ENCODE results near the gene NFATC2.

Gene NFATC2

GRCh38 chr20:51450984-51451383 is 91.5 kb downstream of the NFATC2 start:
- DNase-seq (ENCODE audit: low spot score) = no peak

GRCh38 chr20:51450221-51450712 is 92.3 kb downstream of the NFATC2 start:
- no peak for DNase-seq (ENCODE audit: low spot score)

DNA sequence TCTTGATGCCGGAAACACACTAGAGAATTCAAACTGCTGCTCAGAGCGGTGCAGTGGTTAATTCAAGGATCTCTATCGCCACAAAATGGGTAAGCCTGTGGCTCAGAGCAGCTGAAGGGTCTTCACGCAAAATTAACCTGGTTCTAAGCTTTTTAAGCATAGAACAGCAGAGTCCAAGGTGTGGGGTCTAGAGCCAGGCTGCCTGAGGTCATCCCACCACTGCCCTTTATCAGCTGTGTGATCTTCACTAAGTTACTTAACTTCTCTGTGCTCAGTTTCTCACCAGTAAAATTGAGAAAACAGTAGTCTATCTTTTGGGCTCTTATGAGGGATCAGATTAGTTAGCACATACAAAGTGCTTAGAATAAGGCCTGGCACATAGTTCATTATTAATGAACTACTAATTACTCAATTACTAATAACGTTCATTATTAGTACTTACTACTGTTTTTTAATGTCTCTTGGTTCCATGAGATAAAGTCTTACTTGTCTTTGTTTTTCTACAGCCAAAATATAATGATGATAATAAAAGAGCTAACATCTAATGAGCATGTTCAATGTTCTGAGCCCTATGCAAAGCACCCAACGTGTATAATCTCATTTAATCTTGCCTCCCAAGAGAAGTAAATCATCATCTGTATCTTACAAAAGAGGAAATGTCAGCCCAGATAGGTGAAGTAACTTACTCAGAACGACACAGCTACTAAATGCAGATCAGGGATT is 92.9 kb downstream of the NFATC2 start:
- DNase-seq (ENCODE audit: low spot score) = no peak

DNA sequence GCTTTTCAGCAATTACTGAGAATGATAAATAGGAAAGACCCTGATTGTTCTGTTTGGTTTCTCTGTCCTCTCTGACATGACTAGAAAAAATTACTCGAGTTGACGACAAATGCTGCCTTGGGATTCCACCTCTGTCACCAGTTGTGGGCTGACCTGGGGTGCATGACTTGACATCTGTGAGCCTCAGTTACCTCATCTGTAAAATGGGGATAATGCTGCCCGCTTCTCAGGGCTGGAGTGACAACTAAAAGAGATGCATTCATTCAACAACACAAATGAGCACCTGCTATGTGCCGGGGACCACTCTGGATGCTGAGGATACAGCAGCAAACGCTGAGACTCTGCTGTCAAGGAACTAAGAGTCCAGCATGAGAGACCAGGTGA is 94.8 kb downstream of the NFATC2 start:
- no peak for DNase-seq (ENCODE audit: low spot score)

- DNase-seq (ENCODE audit: low spot score) = no peak
These were observed 95.3 kb downstream of the NFATC2 start for GRCh38 chr20:51447097-51447764.

DNA sequence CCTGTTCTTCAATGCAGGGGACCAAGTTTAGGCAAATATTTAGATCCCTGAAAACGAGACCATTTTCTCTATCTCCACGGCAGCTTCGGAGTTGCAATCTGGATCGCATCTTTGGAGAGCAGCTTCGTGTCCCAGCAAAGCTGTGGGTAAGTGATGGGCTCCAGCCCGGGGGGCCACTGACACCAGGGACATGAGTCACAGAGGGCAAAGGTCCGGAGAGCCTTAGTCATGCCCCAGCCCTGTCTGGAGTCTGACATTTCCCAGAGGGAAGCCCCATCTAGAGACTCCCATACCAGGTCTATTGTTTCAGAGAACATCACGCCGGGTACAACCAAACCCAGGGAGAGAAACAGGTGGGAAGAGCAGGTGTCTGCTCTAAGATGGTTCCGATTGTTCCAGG is 95.9 kb downstream of the NFATC2 start:
- no peak for DNase-seq (ENCODE audit: low spot score)

DNA sequence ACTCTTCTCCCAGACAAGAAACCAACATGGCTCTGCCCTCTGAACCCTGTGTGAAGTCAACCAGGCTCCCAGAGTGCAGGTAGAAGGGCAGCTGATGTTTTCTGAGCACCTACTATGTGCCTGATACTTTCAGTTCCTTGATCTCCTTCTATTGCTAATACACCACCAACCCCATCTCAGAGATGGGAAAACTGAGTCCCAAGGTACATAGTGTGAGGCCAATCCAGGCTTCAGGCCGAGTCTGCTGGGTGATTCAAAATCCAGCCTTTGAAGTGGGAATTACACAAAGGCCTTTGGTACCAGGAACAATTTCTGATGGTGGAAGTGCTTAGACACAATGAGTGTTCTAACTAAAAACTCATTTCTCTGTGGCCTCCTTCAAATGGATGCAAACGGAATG is 96.3 kb downstream of the NFATC2 start:
- DNase-seq (ENCODE audit: low spot score) = no peak

DNA sequence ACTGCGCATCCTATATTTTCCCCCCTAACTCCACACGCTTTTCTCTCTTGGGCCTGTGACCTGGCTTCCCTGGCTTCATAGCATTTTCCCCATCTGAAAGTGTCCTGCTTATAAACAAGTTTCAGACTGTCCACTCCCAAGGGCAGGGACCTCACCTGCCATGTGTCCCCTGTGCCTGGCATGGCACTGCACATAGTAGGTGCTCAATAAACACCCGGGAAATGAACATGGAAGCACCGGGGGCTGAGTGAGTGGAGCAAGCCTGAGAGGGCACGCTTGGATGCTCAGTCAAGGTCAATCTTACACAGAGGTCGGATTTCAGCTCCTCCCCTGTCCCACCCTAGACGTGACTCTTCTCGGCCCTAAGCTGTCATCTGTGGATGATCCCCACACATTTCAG is 96.9 kb downstream of the NFATC2 start:
- no peak for DNase-seq (ENCODE audit: low spot score)

DNA sequence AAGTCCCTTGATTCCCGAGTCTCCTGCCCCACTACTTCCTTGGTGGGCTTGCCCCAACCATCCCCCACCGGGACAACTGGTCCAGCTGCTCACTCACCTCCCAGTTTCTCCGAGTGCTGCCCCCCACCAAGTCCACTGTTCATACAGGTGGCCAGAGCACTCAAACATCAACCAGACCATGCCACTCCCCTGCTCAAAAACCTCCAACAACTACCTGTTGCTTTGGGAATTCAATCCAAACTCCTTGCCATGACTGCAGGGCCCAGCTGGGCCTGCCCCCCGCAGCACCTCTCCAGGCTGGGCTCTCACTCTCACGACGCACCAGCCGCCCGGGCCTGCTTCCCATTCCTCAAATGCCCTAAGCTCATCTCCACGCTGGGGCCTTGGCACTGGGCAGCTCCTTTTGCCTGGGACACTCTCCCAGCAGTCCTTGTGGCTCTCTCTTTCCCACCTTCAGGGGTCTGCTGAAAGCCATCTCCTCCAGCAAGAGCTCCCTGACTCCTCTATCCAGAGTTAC is 97.5 kb downstream of the NFATC2 start:
- no peak for DNase-seq (ENCODE audit: low spot score)

DNA sequence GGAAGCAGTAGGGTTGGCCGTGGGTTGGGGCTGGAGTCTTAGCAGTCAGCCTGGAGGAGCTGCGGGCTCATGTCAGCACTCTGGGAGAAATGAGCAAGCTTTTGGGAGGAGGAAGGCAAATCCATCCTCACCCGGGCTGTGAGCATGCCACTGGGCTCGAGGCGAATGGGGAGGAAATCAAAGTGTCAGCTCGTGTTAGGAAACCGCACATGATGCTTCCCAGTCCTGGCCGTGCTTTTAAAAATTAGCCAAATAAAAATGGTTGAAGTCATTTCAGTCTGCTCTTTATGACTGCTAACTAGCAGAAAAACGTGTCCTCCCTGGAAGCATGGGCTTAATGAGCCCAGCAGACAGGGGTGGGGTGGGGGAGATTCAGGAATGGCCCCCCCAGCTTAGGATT is 98.1 kb downstream of the NFATC2 start:
- no peak for DNase-seq (ENCODE audit: low spot score)

DNA sequence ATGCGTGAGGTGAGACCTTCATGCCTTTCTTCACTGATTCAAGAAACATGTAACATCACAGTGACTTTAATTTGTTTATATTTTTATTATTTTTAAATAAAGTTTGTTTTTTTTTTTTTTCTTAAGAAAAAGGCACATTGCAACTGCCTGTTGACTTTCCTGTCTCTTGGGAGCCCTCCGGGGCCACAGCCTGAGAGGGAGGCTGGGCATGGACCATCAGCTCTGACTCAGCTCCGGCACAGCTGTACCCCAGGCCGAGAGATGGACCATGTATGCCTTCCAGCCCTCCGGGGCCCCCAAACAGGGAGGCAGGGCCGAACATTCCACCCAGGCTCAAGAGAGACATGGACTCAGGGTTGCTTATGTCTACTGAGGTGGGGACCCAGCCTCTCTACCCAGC is 99.9 kb downstream of the NFATC2 start:
- DNase-seq (ENCODE audit: low spot score) = no peak

- no peak for DNase-seq (ENCODE audit: low spot score)
These were observed 101.9 kb downstream of the NFATC2 start for GRCh38 chr20:51440589-51440988.

- no peak for DNase-seq (ENCODE audit: low spot score)
These were observed 103.3 kb downstream of the NFATC2 start for GRCh38 chr20:51439160-51439689.

DNA sequence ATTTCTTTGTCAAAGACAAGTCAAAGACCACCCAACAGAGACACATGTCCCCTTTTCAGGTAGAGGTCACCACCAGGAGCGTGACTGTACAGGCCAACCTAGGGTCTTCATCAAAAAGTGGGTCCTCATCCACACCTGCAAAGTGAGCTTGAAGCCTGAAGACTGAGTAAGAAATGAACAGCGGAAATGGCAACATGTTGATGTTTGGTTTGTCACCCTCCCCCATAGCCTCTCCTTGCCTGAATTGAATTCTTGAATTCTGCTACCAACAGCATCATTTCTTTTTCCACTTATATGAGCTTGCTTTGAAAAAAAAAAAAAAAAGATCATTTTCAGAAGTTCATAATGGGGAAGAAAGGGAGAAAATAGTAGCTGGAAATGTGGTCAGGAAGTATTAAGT is 104.4 kb downstream of the NFATC2 start:
- no peak for DNase-seq (ENCODE audit: low spot score)

DNA sequence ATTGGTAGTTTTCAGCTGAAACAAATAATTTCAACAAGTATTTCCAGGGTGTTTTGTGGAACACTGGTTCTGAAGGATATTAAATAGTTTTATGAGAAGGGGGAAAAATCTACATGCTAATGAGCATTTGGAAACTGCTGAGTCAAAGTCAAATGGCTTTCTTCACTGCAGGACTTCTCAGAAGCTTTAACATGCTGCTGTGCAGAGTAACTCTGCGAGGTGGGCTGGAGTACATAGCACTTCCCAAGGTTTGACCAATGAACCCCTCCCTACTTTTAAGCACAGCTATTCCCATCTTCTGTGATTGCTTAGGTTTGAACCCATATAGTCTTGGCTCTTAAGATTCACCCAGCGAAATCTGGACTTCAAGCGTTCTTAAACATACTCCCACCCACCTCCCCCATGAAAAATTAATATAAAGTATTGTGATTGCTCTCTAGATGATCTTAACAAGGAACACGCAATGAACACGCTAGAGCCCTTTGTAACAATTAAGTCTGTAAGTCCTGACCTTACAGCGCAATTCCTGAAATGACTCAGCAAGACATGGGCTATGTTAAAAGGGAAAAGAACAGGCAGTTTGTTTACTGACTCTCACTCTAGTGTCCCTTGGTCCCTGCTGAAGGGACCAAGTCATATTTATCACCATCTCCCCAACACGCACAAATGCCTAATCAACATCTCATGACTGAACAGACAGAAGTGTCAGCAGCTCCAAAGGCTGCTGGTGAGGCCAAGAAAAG is 105.2 kb downstream of the NFATC2 start:
- no peak for DNase-seq (ENCODE audit: low spot score)

DNA sequence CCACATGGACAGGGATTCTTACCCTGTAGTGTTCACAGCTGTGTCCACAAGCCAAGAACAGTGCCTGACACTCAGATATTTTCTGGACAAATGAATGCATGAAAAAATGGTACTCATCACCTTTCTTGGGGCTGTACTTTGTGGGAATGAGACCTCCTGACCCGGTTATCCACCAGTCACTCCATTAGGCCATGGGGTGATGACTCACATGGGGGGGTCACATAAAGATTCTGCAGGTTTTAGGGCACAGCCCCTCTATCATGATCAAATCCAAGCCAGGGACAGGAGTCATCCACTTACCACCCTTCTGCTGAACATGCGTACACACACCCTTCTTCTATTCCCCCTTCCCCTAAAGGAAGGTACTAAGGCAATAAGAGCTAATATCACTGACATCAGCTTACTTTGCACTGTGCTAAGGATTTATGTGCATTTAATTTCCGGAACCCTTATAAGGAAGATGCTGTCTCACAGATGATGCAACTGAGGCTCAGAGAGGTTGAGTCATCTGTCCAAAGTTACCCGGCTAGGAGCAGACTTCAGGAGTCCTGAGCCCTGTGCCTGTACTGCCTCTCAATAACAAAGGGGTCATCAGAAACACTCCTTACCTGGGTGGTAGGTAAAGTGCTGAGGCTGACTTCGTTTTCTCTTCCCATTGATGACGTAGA is 107.8 kb downstream of the NFATC2 start:
- peak; percentile 10 for DNase-seq (ENCODE audit: low spot score)

DNA sequence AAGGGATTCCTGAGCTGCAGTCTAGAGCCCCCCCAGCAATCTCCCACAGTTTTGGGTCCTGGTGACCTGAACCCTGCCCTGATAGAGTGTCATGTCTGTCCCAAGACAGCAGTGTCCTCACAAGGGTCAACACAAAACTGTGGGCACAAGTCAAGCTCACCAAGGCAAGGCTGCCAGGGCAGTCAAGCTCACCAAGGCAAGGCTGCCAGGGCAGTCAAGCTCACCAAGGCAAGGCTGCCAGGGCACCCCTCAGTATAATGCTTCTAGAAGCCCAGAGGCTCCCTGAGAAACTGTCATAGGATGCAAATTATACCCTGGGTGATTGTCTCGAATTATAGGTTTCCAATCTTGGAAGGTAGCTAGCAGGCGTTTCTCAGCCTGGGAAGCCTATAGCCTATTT is 108.5 kb downstream of the NFATC2 start:
- no peak for DNase-seq (ENCODE audit: low spot score)

- no peak for DNase-seq (ENCODE audit: low spot score)
These were observed 109.6 kb downstream of the NFATC2 start for GRCh38 chr20:51432875-51433274.

- no peak for DNase-seq (ENCODE audit: low spot score)
These were observed 110.2 kb downstream of the NFATC2 start for GRCh38 chr20:51432251-51432784.

DNA sequence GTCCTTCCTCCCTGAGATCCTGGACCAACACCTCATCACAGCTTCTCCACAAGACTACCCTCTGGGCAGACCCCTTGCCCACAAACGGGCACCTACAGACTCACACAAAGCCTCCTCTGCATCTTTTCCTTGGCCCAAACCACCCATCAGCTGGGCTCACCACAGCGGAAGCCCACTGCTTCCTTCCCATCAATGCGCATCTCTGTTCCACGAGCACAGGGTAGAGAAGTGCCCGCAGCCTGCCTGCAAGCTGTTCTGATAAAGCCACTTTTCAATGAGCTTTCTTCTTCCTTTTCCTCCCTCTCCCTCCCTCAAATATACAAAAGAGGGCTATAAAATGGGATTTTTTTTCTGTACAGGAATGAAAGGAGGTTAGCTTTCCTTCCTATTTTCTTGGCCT is 111.2 kb downstream of the NFATC2 start:
- no peak for DNase-seq (ENCODE audit: low spot score)

GRCh38 chr20:51430198-51430950 is 112.1 kb downstream of the NFATC2 start:
- no peak for DNase-seq (ENCODE audit: low spot score)
